CD14-positive monocyte (primary cell): ENCODE measurements around the gene LRP1-AS. TPM values are rescaled to one million over a fixed set of nuclear protein-coding genes. Genes with fewer than 3 reads are reported as not detected.

ENCODE experiments used
- DNase-seq, 3 donors: peaks; one replicate each; pipeline ENCODE4 v3.0.0-alpha.2; 2011 to 2022
- H2AFZ ChIP-seq: 2 replicates; pipeline ENCODE4 v1.6.0; 2012; ENCODE audit warnings: mild to moderate bottlenecking, low read depth, low read length, inconsistent platforms; ENCODE audit not compliant: insufficient read depth, poor library complexity, severe bottlenecking
- H3K27ac ChIP-seq, 2 donors: 1 replicate in 1 of 2; 2 replicates in 1 of 2; pipeline ENCODE4 v1.5.1; 2012 to 2013; ENCODE audit warnings: low read length in 2 of 2, control low read depth in 1 of 2, inconsistent platforms in 1 of 2, low read depth in 1 of 2, mild to moderate bottlenecking in 1 of 2
- H3K27me3 ChIP-seq, 2 donors: one replicate each; pipeline versions ENCODE4 v1.6.0 to v1.6.1; 2011 to 2013; ENCODE audit warnings: low read length in 2 of 2; ENCODE audit not compliant: control insufficient read depth in 2 of 2, insufficient read depth in 2 of 2
- H3K36me3 ChIP-seq, 2 donors: replicated peaks in 1 of 2; 1 replicate in 1 of 2; 2 replicates in 1 of 2; pipeline versions ENCODE4 v1.5.1 to v1.6.1; 2012 to 2013; ENCODE audit warnings: low read length in 2 of 2, control low read depth in 1 of 2, inconsistent platforms in 1 of 2, mild to moderate bottlenecking in 1 of 2; ENCODE audit not compliant: insufficient read depth in 2 of 2, control insufficient read depth in 1 of 2
- H3K4me1 ChIP-seq, 2 donors: 1 replicate in 1 of 2; 2 replicates in 1 of 2; pipeline versions ENCODE4 v1.5.1 to v1.6.1; 2012 to 2013; ENCODE audit warnings: low read length in 2 of 2, control low read depth in 1 of 2, inconsistent platforms in 1 of 2, mild to moderate bottlenecking in 1 of 2, moderate library complexity in 1 of 2; ENCODE audit not compliant: insufficient read depth in 2 of 2, control insufficient read depth in 1 of 2
- H3K4me2 ChIP-seq: replicated peaks from 2 replicates; pipeline ENCODE3; 2012; ENCODE audit warnings: low read length, moderate library complexity, mild to moderate bottlenecking; ENCODE audit not compliant: poor library complexity, severe bottlenecking; ENCODE audit errors: extremely low read depth
- H3K4me3 ChIP-seq, 3 experiments: fragments of 200-600 bp in 1 of 3; sonication (generic) in 1 of 3; replicated peaks in 1 of 3; 1 replicate in 2 of 3; 2 replicates in 1 of 3; pipeline ENCODE4 v1.5.1; 2011 to 2013; ENCODE audit warnings: low read length in 3 of 3, mild to moderate bottlenecking in 3 of 3, control low read depth in 2 of 3, low read depth in 2 of 3, inconsistent platforms in 1 of 3, moderate library complexity in 1 of 3
- H3K79me2 ChIP-seq: 2 replicates; pipeline ENCODE4 v1.6.0; 2012; ENCODE audit warnings: mild to moderate bottlenecking, control low read depth, inconsistent platforms, low read length, moderate library complexity; ENCODE audit not compliant: insufficient read depth
- H3K9ac ChIP-seq: 2 replicates; pipeline ENCODE4 v1.6.0; 2017; ENCODE audit warnings: low read length, mild to moderate bottlenecking; ENCODE audit not compliant: insufficient read depth, poor library complexity, severe bottlenecking
- H3K9me3 ChIP-seq, 2 donors: replicated peaks in 1 of 2; 1 replicate in 1 of 2; 2 replicates in 1 of 2; pipeline versions ENCODE4 v1.5.1 to v1.6.1; 2012 to 2013; ENCODE audit warnings: low read length in 2 of 2, control low read depth in 1 of 2; ENCODE audit not compliant: control insufficient read depth in 1 of 2, insufficient read depth in 1 of 2
- H4K20me1 ChIP-seq: 2 replicates; pipeline ENCODE4 v1.6.0; 2012; ENCODE audit warnings: mild to moderate bottlenecking, low read length, control low read depth, moderate library complexity; ENCODE audit not compliant: insufficient read depth
- H3K27ac Mint-ChIP-seq, 7 donors: one replicate each; pipeline ENCODE4 v1.8.0; 2020; ENCODE audit warnings: mild to moderate bottlenecking in 7 of 7, mixed read lengths in 7 of 7, moderate library complexity in 6 of 7, inconsistent platforms in 2 of 7
- H3K27me3 Mint-ChIP-seq, 3 donors: one replicate each; pipeline ENCODE4 v1.8.0; 2021 to 2022; ENCODE audit warnings: low read depth in 3 of 3, mild to moderate bottlenecking in 3 of 3, mixed read lengths in 3 of 3, moderate library complexity in 3 of 3, inconsistent platforms in 1 of 3
- H3K36me3 Mint-ChIP-seq, 2 donors: one replicate each; pipeline ENCODE4 v1.8.0; 2020; ENCODE audit warnings: mixed read lengths in 2 of 2, inconsistent platforms in 1 of 2, mild to moderate bottlenecking in 1 of 2
- H3K4me1 Mint-ChIP-seq: one replicate; pipeline ENCODE4 v1.8.0; 2020; ENCODE audit warnings: mild to moderate bottlenecking, mixed read lengths
- H3K4me3 Mint-ChIP-seq, 2 donors: one replicate each; pipeline ENCODE4 v1.8.0; 2020; ENCODE audit warnings: mild to moderate bottlenecking in 2 of 2, mixed read lengths in 2 of 2, moderate library complexity in 1 of 2
- H3K9me3 Mint-ChIP-seq, 7 donors: one replicate each; pipeline ENCODE4 v1.8.0; 2020 to 2022; ENCODE audit warnings: mixed read lengths in 7 of 7, mild to moderate bottlenecking in 6 of 7, moderate library complexity in 6 of 7, inconsistent platforms in 2 of 7
- WGBS: methylation state at CpG from one replicate; pipeline ENCODE4 v1.1.5; 2013; ENCODE audit warnings: missing lambda C conversion rate; ENCODE audit not compliant: insufficient coverage; 5-methylcytosine and 5-hydroxymethylcytosine counted together
- intact Hi-C, 2 donors: fragments of 100-400 bp; cut with micrococcal nuclease; formaldehyde crosslinking; loops; one replicate each; pipeline versions ENCODE4 v1.15.0 to v1.15.1; 2023
- polyA plus RNA-seq, 3 donors: library from polyadenylated mRNA; depleted of rRNA in 1 of 3; unstranded in 2 of 3; stranded (reverse) in 1 of 3; fragments of 300-500 nt in 2 of 3; fragments of >200 nt in 1 of 3; fragmentation: Illumina TruSeq in 2 of 3; gene quantifications; 1 replicate in 2 of 3; 2 replicates in 1 of 3; pipeline ENCODE4 v1.2.3, GENCODE V29; 2012 to 2021
- TF ChIP-seq, protein P1 (sequence below): fragments of 200-600 bp; IDR thresholded peaks from one replicate; pipeline ENCODE4 v1.8.0; 2022; ENCODE audit warnings: antibody characterized with exemption, mild to moderate bottlenecking

The LRP1-AS gene
- polyA plus RNA-seq, 3 donors, result 0.35 to 1.5 TPM; not detected in 1

DNA sequence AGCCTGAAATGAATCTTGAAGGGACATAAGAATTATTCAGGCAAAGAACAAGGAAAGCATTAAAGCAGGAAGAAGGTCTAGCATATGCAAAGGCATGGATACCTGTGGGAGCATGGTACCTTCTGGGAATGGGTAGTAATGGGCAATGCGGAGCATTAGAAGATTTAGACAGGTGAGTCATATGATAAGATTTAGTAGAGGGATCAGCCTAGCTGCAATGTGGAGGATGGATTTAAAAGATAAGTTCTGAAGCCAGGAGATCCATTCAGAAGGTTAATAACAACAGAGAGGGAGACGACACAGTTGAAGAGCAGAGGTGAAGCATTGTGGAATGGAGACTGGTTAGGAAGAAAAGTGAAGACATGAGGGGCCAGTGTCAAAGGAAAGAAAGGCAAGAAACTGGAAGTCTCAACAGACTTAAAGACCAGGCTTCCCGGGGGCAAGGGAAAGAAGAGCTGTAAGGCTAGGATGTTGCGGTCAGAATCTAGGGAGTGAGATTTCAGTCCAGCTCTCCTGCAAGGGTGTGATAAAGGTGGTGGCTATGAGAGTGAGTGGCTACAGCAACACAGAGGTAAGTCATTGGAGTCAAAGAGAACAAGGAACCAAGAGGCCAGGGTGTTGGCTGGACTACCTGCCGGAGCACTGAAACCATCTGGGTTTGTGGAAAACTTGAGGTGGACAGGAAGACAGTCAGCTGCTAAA, 30.7 kb downstream of the LRP1-AS start:
- no peaks in the 10 kb centered on the region for H3K9me3 Mint-ChIP-seq
- Histone ChIP-seq H3K36me3 (no peaks in the 10 kb centered on the region), H3K79me2 (no peaks in the 10 kb centered on the region), H2AFZ (no peak overlapping the region), H3K27me3 (no peaks in the 10 kb centered on the region), H4K20me1 (no peaks in the 10 kb centered on the region), H3K27ac (no peak overlapping the region), H3K9ac (no peak overlapping the region), H3K9me3 (no peaks in the 10 kb centered on the region), H3K4me1 (peaks cover 30 to 46% of the 10 kb centered on the region in 2 donors), H3K4me3 (no peak overlapping the region), H3K4me2 (no peak overlapping the region)
- peak overlapping the region in 3 of 7 donors; percentile 3 to 15 (median 14) for H3K27ac Mint-ChIP-seq
- H3K36me3 Mint-ChIP-seq, result no peaks in the 10 kb centered on the region
- 96% methylated on average over 5 of the region's 5 CpGs for WGBS
- intact Hi-C loops, result no loop called here
- H3K4me3 Mint-ChIP-seq, result peak overlapping the region in 1 of 2 donors; percentile 12
- TF ChIP-seq, protein P1, sequence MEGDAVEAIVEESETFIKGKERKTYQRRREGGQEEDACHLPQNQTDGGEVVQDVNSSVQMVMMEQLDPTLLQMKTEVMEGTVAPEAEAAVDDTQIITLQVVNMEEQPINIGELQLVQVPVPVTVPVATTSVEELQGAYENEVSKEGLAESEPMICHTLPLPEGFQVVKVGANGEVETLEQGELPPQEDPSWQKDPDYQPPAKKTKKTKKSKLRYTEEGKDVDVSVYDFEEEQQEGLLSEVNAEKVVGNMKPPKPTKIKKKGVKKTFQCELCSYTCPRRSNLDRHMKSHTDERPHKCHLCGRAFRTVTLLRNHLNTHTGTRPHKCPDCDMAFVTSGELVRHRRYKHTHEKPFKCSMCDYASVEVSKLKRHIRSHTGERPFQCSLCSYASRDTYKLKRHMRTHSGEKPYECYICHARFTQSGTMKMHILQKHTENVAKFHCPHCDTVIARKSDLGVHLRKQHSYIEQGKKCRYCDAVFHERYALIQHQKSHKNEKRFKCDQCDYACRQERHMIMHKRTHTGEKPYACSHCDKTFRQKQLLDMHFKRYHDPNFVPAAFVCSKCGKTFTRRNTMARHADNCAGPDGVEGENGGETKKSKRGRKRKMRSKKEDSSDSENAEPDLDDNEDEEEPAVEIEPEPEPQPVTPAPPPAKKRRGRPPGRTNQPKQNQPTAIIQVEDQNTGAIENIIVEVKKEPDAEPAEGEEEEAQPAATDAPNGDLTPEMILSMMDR, result no peak
- peaks cover 0 to 6% (median 6%) of the 10 kb centered on the region in 3 donors for H3K27me3 Mint-ChIP-seq
- H3K4me1 Mint-ChIP-seq, result peaks cover 33% of the 10 kb centered on the region
- DNase-seq, result no peak

DNA sequence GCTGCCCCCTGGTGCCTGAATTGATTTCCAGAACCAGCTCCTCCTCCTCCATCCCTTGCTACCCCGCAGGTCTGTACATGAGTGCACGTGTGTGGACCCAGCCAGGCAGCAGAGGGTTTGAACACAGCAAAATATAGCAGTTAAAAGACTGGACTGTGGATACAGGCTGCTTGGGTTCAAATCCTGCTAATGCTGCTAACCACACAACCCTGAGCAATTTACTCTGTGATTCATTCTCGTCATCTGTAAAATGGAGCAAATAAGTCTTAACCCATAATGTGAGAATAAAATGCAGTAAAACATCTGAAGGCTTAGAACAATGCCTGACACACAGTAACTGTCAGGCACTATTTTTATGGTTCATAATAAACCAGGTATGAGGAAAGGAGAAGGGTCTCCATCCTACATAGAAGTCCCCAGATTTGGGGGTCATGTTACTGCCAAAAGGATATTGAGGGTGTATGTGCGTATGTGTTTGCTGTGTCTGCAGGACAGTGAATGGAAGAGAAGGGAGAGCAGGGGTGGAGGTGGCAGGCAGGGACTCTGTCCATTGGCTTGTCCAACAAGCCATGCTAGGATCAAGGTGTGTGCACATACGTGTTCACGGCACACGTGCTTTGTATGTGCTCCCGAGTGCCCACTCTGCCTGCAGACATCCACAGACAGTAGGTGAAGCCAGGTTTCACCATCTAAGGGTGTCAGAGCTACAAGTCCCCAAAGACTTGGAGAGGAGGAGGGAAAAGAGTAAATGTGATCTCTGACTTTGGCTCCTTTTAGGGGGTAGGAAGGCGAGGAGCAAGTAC, 34.7 kb downstream of the LRP1-AS start:
- intact Hi-C loops, result loop anchor here (5.0 kb wide), 2 partner anchors 35 to 40 kb away; partner anchors contain the start of gene NEMP1 (in 1 of the 2)
- H3K4me1 ChIP-seq, result peaks cover 38 to 55% of the 10 kb centered on the region in 2 donors
- TF ChIP-seq, protein P1, result peak; percentile 38
- peaks cover 8 to 11% of the 10 kb centered on the region in 2 donors for H3K36me3 ChIP-seq
- 56% methylated on average over 5 of the region's 9 CpGs for WGBS
- no peaks in the 10 kb centered on the region for H3K27me3 ChIP-seq
- Mint-ChIP-seq H3K9me3 (no peaks in the 10 kb centered on the region), H3K4me1 (peaks cover 44% of the 10 kb centered on the region), H3K27ac (peak overlapping the region; percentile 95 to 100 (median 99)), H3K27me3 (peaks cover 0 to 5% (median 5%) of the 10 kb centered on the region in 3 donors), H3K4me3 (peak overlapping the region; percentile 98 to 99), H3K36me3 (peaks cover 6 to 11% of the 10 kb centered on the region in 2 donors)
- H2AFZ ChIP-seq, result peak overlapping the region; percentile 64
- peak overlapping the region; percentile 100 for H3K27ac ChIP-seq
- peaks cover 37% of the 10 kb centered on the region for H3K79me2 ChIP-seq
- no peaks in the 10 kb centered on the region for H3K9me3 ChIP-seq
- peak overlapping the region; percentile 95 for H3K4me2 ChIP-seq
- peaks cover 26% of the 10 kb centered on the region for H4K20me1 ChIP-seq
- H3K4me3 ChIP-seq, result peak overlapping the region; percentile 69 to 100 (median 75)
- peak overlapping the region; percentile 97 for H3K9ac ChIP-seq
- no peak for DNase-seq
